Pulmonary artery endothelial cell (primary cell): ENCODE measurements around the gene EIF5B. TPM values are rescaled to one million over a fixed set of nuclear protein-coding genes. Genes with fewer than 3 reads are reported as not detected.

Experiments used
- DNase-seq: peaks from one replicate; pipeline ENCODE4 v3.0.0-alpha.2; 2011; ENCODE audit warnings: low read depth, low spot score
- total RNA-seq: library from RNA; depleted of rRNA; stranded (reverse); fragments of >200 nt; gene quantifications from 2 replicates; pipeline ENCODE4 v1.2.3, GENCODE V29; 2014

Gene EIF5B
- total RNA-seq, 1 donor from 2014 or later, result 28.9 TPM

- no peak for DNase-seq
Observed at GRCh38 chr2:99410276-99410675, 73.1 kb downstream of the EIF5B start.

GRCh38 chr2:99414566-99414965 is 77.4 kb downstream of the EIF5B start:
- DNase-seq, result no peak

DNA sequence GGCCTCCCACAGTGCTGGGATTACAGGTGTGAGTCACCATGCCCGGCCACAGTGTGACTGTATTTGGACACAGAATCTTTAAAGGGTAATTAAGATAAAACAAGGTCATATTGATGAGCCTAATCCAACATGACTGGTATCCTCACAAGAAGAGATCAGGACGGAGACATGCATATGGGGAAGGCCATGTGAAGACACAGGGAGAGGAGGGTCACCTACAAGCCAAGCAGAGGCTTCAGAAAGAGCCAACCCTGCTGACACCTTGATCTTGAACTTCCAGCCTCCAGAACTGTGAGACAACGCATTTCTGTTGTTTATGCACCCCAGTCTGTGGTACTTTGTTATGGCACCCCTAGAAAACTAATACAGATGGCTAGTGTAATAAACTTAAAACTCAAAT is 80.2 kb downstream of the EIF5B start:
- DNase-seq, result no peak

- DNase-seq, result no peak
Observed at GRCh38 chr2:99420031-99420430, 82.8 kb downstream of the EIF5B start.

- DNase-seq, result peak; percentile 13
Observed at GRCh38 chr2:99420751-99421299, 83.6 kb downstream of the EIF5B start.

- DNase-seq, result no peak
Observed at GRCh38 chr2:99421469-99421868, 84.3 kb downstream of the EIF5B start.

DNA sequence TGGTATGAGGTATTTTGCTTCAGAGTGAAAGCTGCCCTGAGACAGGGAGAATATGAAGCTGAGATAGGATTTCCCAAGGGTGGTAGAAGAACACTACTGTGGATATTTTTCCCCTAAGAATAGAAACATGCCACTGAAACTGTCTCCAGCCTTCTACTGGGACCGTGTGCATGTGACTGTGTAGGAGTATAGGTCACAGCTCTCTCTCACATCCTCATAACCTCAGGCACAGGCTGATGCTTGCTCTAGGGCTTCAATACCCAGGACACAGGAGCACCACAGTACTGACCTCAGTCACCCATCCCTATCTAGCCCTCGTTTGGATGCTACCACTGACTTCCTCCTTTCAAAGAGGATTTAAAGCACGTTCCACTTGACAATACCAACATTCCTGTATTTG is 85.4 kb downstream of the EIF5B start:
- no peak for DNase-seq

DNA sequence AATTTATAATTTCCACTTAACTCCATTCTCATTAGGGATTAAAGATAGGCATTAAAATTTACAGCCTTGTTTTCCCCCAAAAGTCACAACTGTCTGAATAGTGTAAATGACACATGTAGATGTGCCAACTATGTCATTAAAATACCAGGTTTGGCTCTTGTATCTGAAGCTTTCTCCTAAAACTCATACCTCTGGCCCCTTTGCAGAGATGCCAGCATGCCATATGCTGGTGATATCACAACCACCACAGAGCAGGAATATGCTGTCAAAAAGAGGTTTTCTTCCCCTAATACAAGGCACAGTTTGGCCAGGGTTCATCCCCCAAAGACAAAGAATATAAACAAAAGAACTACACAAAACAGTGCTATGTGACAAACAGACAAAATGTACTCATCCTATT is 87.2 kb downstream of the EIF5B start:
- DNase-seq, result no peak

DNA sequence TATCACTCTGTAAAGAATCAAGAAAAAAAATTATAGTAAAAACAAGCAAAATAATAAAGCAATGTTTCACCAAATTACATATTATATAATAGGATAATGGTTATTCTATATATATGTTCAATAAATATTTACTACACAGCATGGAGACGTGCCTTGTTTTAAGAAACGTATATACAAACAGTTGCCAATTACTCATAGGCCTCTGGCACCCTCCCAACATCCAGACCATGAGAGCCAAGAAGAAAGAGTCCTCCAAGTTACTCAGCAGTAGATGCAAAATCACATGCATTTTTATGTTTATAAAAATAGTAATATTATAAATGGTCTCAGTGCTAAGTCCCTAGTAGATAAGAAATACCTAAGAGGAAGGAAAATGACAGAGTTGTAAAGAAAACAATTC is 87.8 kb downstream of the EIF5B start:
- peak; percentile 77 for DNase-seq

DNA sequence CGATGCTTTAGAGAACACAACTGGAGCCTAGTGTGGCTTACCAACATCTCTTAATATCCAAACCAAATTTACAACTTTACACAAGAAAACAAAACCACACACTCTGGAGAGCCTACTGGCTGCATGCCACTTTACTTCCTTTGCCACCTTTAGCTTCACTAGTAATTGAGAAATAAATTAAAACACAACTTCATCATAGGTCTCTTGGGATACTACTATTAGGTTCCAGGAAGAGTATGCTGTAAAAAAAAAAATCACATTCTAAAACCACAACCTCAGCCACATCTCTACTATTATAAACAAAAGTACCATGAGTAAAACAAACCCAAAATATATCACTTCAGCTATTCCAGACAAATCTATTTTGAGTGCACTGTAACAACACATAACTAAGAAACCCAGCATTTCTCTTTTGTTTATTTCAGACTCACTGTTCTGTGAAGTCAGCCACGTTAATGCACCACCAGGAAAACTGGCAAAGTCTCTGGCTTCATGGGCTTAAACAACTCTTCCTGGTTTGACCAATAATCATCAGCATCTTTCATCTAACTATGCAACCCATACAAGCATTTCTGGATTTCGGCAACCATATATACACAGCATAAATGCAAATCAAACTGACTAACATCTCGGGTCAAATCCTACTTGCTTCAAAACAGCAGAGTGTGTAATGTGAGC is 93.6 kb downstream of the EIF5B start:
- no peak for DNase-seq

- no peak for DNase-seq
Observed at GRCh38 chr2:99431587-99432275, 94.5 kb downstream of the EIF5B start.

DNA sequence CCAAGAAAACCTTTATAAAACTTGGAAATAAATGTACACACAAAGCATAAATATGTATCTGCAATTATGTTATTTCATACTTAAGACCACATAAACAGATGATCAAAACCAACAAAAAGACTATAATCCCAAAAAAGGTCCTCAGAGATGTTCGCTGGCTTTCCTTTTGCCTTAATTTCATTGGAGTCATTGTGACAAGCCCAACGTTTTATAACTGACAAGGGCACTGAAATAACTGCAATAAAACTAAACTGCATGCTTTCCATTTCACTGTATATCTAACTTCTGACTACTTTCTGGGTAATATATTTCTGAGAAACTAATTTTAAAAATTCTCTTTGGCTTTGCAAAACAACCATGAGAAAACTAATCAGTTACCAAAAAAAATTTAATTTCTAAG is 96.2 kb downstream of the EIF5B start:
- DNase-seq, result no peak

DNA sequence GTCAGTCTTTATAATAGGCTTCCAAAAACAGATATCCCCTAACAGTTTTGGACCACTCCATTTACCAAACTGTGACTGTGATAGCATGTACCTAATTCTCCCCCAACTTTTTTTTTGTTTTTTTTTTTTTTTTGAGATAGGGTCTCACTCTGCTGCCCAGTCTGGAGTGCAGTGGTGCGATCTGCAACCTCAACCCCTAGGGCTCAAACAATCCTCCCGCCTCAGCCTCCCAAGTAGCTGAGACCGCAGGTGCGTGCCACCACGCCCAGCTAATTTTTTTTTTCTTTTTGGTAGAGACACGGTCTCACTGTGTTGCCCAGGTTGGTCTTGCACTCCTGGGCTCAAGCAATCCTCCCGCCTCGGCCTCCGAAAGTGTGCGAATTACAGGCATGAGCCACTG is 99.7 kb downstream of the EIF5B start:
- DNase-seq, result no peak

DNA sequence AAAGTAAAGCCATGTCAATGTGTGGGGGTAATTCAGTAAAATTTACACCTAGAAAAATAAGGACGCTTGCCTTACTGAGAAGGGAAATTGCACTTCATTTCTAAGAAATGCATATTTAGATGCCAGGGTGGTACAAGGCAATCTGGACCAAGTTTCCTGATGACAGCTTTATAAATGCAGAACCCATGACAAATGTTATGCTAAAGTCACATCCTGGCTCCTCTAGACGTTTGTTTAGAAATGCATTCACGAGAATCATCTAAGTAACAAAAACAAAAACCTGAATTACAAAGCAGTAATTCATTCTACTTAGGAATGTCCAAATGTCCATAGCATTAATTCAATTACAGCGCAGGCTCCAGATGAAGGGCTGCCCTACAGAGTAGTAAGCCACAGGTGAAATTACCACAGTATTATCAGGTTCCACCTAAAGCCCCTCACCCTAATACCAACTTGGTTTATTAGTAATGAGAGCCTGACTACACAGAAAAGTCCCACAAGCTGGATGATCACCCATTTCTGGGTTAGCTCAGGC is 102.8 kb downstream of the EIF5B start:
- no peak for DNase-seq

DNA sequence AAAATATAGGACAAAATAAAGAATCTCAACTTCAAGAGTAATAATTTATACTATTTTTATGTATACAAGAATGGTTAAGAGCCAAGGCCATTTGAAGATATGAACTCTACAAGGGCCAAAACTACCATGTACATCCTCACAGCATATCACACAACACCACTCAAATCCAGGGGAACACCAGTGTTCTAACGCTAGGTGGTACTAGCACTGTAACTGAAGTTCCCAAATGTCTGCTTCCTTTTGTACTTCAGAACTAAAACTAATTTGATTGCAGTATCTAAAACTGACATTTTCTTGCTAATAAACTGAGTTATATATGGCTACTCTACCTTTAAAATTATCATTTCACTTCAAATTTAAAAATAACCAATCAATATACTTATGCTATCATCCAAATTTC is 105.6 kb downstream of the EIF5B start:
- no peak for DNase-seq

- DNase-seq, result no peak
Observed at GRCh38 chr2:99444222-99444621, 107.0 kb downstream of the EIF5B start.

DNA sequence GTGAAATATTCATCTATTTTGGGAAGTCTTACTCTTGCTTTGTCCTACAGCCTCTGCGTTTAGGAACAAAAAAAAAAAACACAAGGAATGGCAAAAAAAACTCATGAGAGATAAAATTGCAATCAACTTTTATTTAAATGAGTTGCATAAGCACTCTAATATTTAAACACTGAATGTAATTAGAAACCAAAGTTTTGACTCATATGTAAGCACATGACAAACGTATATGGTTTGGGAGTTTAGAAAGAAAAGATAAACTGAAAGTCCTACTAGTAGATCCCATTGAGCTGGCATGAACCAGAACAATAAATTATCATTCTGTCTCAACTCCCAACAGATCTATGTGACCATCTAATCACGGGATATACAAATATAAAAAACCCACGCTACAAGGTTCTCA is 107.9 kb downstream of the EIF5B start:
- DNase-seq, result no peak

GRCh38 chr2:99448556-99448955 is 111.4 kb downstream of the EIF5B start:
- DNase-seq, result peak; percentile 50

GRCh38 chr2:99450199-99450598 is 113.0 kb downstream of the EIF5B start:
- DNase-seq, result no peak
